ENCODE measurements around the gene OBSL1. TPM values are rescaled to one million over a fixed set of nuclear protein-coding genes. Genes with fewer than 3 reads are reported as not detected.

Gene OBSL1
- total RNA-seq, 4 donors from 2014 or later, result 47.9 to 72.9 (median 56.5) TPM

DNA sequence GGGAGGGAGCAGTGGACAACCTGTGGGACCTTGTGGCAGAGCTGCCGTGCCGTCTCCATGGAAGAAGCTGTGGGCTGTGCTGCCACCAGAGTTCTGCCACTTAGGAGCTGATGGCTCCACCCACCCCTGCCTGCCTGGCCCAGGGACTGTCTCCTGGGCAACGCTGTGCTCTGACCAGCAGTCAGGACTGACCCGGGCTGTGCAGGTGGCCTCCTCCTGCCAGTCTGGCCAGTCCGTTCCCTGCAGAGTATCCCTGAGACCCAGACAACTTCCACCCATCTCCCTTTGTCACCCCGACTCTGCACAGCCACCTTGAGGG lies 44.3 kb downstream of the OBSL1 start:
- Histone ChIP-seq H3K4me1 (peaks cover 3 to 6% of the 10 kb centered on the region in 2 donors), H3K4me3 (no peak overlapping the region), H3K9me3 (no peaks in the 10 kb centered on the region), H3K36me3 (no peaks in the 10 kb centered on the region), H3K27me3 (peaks cover 21 to 31% (median 23%) of the 10 kb centered on the region in 3 donors), H3K27ac (no peak overlapping the region)
- in situ Hi-C loops (cut with MboI; ENCODE audit: low sequenced_read_pairs in 4 of 4), result loop anchor here (5.0 to 25.0 kb wide), 4 partner anchors 35 to 240 kb away; partner anchors contain the start of gene DNAJB2 (in 1 of the 4)
- no peak for TF ChIP-seq POLR2A (IDR thresholded peaks at IDR 0.05)
- TF ChIP-seq, protein P1, sequence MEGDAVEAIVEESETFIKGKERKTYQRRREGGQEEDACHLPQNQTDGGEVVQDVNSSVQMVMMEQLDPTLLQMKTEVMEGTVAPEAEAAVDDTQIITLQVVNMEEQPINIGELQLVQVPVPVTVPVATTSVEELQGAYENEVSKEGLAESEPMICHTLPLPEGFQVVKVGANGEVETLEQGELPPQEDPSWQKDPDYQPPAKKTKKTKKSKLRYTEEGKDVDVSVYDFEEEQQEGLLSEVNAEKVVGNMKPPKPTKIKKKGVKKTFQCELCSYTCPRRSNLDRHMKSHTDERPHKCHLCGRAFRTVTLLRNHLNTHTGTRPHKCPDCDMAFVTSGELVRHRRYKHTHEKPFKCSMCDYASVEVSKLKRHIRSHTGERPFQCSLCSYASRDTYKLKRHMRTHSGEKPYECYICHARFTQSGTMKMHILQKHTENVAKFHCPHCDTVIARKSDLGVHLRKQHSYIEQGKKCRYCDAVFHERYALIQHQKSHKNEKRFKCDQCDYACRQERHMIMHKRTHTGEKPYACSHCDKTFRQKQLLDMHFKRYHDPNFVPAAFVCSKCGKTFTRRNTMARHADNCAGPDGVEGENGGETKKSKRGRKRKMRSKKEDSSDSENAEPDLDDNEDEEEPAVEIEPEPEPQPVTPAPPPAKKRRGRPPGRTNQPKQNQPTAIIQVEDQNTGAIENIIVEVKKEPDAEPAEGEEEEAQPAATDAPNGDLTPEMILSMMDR (IDR thresholded peaks at IDR 0.05 in 4 of 5, conservative IDR thresholded peaks at IDR 0.05 in 1 of 5), result no peak
- no peak for ATAC-seq
- no peak for DNase-seq
- intact Hi-C loops (cut with DNase I; ENCODE audit: low total_unique reads), result no loop called here

- ATAC-seq (no peak), DNase-seq (no peak)
- H3K4me3 ChIP-seq, result no peak overlapping the region
- intact Hi-C loops (cut with DNase I; ENCODE audit: low total_unique reads), result no loop called here
- H3K27me3 ChIP-seq, result peaks cover 23 to 34% (median 25%) of the 10 kb centered on the region in 3 donors
- no peak for TF ChIP-seq POLR2A (IDR thresholded peaks at IDR 0.05)
- TF ChIP-seq, protein P1 (IDR thresholded peaks at IDR 0.05 in 4 of 5, conservative IDR thresholded peaks at IDR 0.05 in 1 of 5), result no peak
- H3K4me1 ChIP-seq, result peaks cover 3 to 6% of the 10 kb centered on the region in 2 donors
- no peak overlapping the region for H3K27ac ChIP-seq
- H3K36me3 ChIP-seq, result no peaks in the 10 kb centered on the region
- in situ Hi-C loops (cut with MboI; ENCODE audit: low sequenced_read_pairs in 4 of 4), result loop anchor here (5.0 to 25.0 kb wide), 4 partner anchors 34 to 239 kb away; partner anchors contain the start of gene DNAJB2 (in 1 of the 4)
- no peaks in the 10 kb centered on the region for H3K9me3 ChIP-seq
These were observed 44.8 kb downstream of the OBSL1 start for GRCh38 chr2:219526320-219527075.

- Histone ChIP-seq H3K4me3 (no peak overlapping the region), H3K4me1 (peaks cover 3 to 6% of the 10 kb centered on the region in 2 donors), H3K36me3 (no peaks in the 10 kb centered on the region), H3K27me3 (peaks cover 23 to 34% (median 25%) of the 10 kb centered on the region in 3 donors), H3K9me3 (no peaks in the 10 kb centered on the region), H3K27ac (no peak overlapping the region)
- DNase-seq (no peak), ATAC-seq (no peak)
- TF ChIP-seq POLR2A (IDR thresholded peaks at IDR 0.05), result no peak
- TF ChIP-seq, protein P1 (IDR thresholded peaks at IDR 0.05 in 4 of 5, conservative IDR thresholded peaks at IDR 0.05 in 1 of 5), result no peak
- intact Hi-C loops (cut with DNase I; ENCODE audit: low total_unique reads) (no loop called here), in situ Hi-C loops (cut with MboI; ENCODE audit: low sequenced_read_pairs in 4 of 4) (loop anchor here (5.0 to 25.0 kb wide), 4 partner anchors 33 to 238 kb away; partner anchors contain the start of gene DNAJB2 (in 1 of the 4))
These were observed 45.7 kb downstream of the OBSL1 start for GRCh38 chr2:219525533-219526232.

GRCh38 chr2:219524817-219525216 lies 46.5 kb downstream of the OBSL1 start:
- H3K4me3 ChIP-seq, result no peak overlapping the region
- no peaks in the 10 kb centered on the region for H3K9me3 ChIP-seq
- no peak for ATAC-seq
- intact Hi-C loops (cut with DNase I; ENCODE audit: low total_unique reads), result no loop called here
- in situ Hi-C loops (cut with MboI; ENCODE audit: low sequenced_read_pairs in 4 of 4), result loop anchor here (5.0 to 25.0 kb wide), 4 partner anchors 33 to 238 kb away; partner anchors contain the start of gene DNAJB2 (in 1 of the 4)
- no peak overlapping the region for H3K27ac ChIP-seq
- H3K27me3 ChIP-seq, result peaks cover 23 to 34% (median 25%) of the 10 kb centered on the region in 3 donors
- no peaks in the 10 kb centered on the region for H3K36me3 ChIP-seq
- no peak for TF ChIP-seq POLR2A (IDR thresholded peaks at IDR 0.05)
- TF ChIP-seq, protein P1 (IDR thresholded peaks at IDR 0.05 in 4 of 5, conservative IDR thresholded peaks at IDR 0.05 in 1 of 5), result no peak
- DNase-seq, result no peak
- peaks cover 3 to 6% of the 10 kb centered on the region in 2 donors for H3K4me1 ChIP-seq

Measured in gastrocnemius medialis (tissue), 4 donors.